B cell (primary cell): ENCODE measurements around the gene XPO6. TPM values are rescaled to one million over a fixed set of nuclear protein-coding genes. Genes with fewer than 3 reads are reported as not detected.
"Not testable (repeated sequence)": the region's sequence is repeated elsewhere in the genome, so short reads cannot be mapped to it uniquely, and the experiment has no call there.

ENCODE experiments used
- ATAC-seq: fragments of 200-7000 bp; cut with Tn5 transposase; one replicate; pipeline ENCODE4 v1.10.0; 2021; ENCODE audit warnings: low read depth, mild to moderate bottlenecking, moderate number of reproducible peaks, moderate library complexity
- CTCF ChIA-PET: fragments of 350-600 bp; sonication (Branson Sonifier 250); formaldehyde crosslinking; loops from one replicate; lab custom pipeline; 2021; ENCODE audit warnings: antibody characterized with exemption, inconsistent platforms; lab: Charles Lee
- POLR2A ChIA-PET: fragments of 350-600 bp; sonication (Branson Sonifier 250); formaldehyde crosslinking; loops from one replicate; lab custom pipeline; 2021; ENCODE audit warnings: antibody characterized with exemption; lab: Charles Lee
- DNase-seq: peaks from one replicate; pipeline ENCODE4 v3.0.0; 2013
- H2AFZ ChIP-seq: 2 replicates; pipeline ENCODE4 v1.6.1; 2012; ENCODE audit warnings: mild to moderate bottlenecking, low read depth, low read length; ENCODE audit not compliant: insufficient read depth, poor library complexity, severe bottlenecking
- H3K27ac ChIP-seq, 2 donors: 1 replicate in 1 of 2; 2 replicates in 1 of 2; pipeline ENCODE4 v1.5.1; 2012 to 2013; ENCODE audit warnings: low read length in 2 of 2, mild to moderate bottlenecking in 2 of 2, moderate library complexity in 1 of 2
- H3K27me3 ChIP-seq, 4 experiments: fragments of 200-600 bp in 1 of 4; sonication (generic) in 1 of 4; replicated peaks in 1 of 4; 1 replicate in 2 of 4; 2 replicates in 2 of 4; pipeline versions ENCODE4 v1.6.1 to v1.7.0; 2013 to 2016; ENCODE audit warnings: low read length in 3 of 4, mild to moderate bottlenecking in 2 of 4, mixed read lengths in 1 of 4, moderate library complexity in 1 of 4; ENCODE audit not compliant: insufficient read depth in 4 of 4, control insufficient read depth in 3 of 4; ENCODE audit errors: control extremely low read depth in 1 of 4
- H3K36me3 ChIP-seq, 2 experiments: replicated peaks in 1 of 2; 1 replicate in 1 of 2; 2 replicates in 1 of 2; pipeline versions ENCODE4 v1.6.1 to v1.7.1; 2013; ENCODE audit warnings: low read length in 1 of 2; ENCODE audit not compliant: insufficient read depth in 2 of 2, control insufficient read depth in 1 of 2; ENCODE audit errors: control extremely low read depth in 1 of 2, extremely low read depth in 1 of 2
- H3K4me1 ChIP-seq, 2 donors: fragments of 200-600 bp in 1 of 2; sonication (generic) in 1 of 2; 1 replicate in 1 of 2; 2 replicates in 1 of 2; pipeline versions ENCODE4 v1.5.1 to v1.6.1; 2013 to 2017; ENCODE audit warnings: low read length in 2 of 2; ENCODE audit not compliant: control insufficient read depth in 2 of 2, insufficient read depth in 2 of 2
- H3K4me2 ChIP-seq: replicated peaks from 2 replicates; pipeline ENCODE3; 2012; ENCODE audit warnings: mild to moderate bottlenecking, low read depth, low read length; ENCODE audit not compliant: poor library complexity, severe bottlenecking
- H3K4me3 ChIP-seq, 5 experiments: fragments of 200-600 bp in 1 of 5; sonication (generic) in 1 of 5; 1 replicate in 3 of 5; 2 replicates in 2 of 5; pipeline versions ENCODE4 v1.5.1 to v1.7.0; 2011 to 2016; ENCODE audit warnings: low read length in 4 of 5, mild to moderate bottlenecking in 4 of 5, low read depth in 2 of 5, control low read depth in 1 of 5, moderate library complexity in 1 of 5; ENCODE audit not compliant: insufficient read depth in 1 of 5; ENCODE audit errors: control extremely low read depth in 1 of 5, extremely low read depth in 1 of 5
- H3K79me2 ChIP-seq: fragments of 200-600 bp; sonication (generic); one replicate; pipeline ENCODE4 v1.6.0; 2016; ENCODE audit warnings: low read length; ENCODE audit not compliant: control insufficient read depth, insufficient read depth
- H3K9ac ChIP-seq: fragments of 200-600 bp; sonication (generic); 2 replicates; pipeline ENCODE4 v1.6.1; 2017; ENCODE audit warnings: mild to moderate bottlenecking, low read length, moderate library complexity
- H3K9me3 ChIP-seq, 3 donors: one replicate each; pipeline versions ENCODE4 v1.6.1 to v1.7.1; 2013; ENCODE audit warnings: low read length in 2 of 3; ENCODE audit not compliant: control insufficient read depth in 2 of 3, insufficient read depth in 1 of 3; ENCODE audit errors: control extremely low read depth in 1 of 3
- H4K20me1 ChIP-seq: 2 replicates; pipeline ENCODE4 v1.6.0; 2012; ENCODE audit warnings: mild to moderate bottlenecking, low read length; ENCODE audit not compliant: insufficient read depth, control insufficient read depth, poor library complexity, severe bottlenecking
- H3K27ac Mint-ChIP-seq: one replicate; pipeline ENCODE4 v1.8.0; 2021; ENCODE audit warnings: mixed read lengths
- H3K27me3 Mint-ChIP-seq: one replicate; pipeline ENCODE4 v1.8.0; 2021; ENCODE audit warnings: mixed read lengths
- H3K4me1 Mint-ChIP-seq: one replicate; pipeline ENCODE4 v1.8.0; 2021; ENCODE audit warnings: mixed read lengths
- H3K4me3 Mint-ChIP-seq: one replicate; pipeline ENCODE4 v1.8.0; 2021; ENCODE audit warnings: mixed read lengths
- H3K9me3 Mint-ChIP-seq: one replicate; pipeline ENCODE4 v1.8.0; 2022; ENCODE audit warnings: mixed read lengths; ENCODE audit not compliant: insufficient read depth
- CTCF ChIP-seq: fragments of 200-600 bp; IDR thresholded peaks from one replicate; pipeline ENCODE4 v1.8.0; 2022; ENCODE audit warnings: antibody characterized with exemption, mild to moderate bottlenecking
- EZH2 ChIP-seq: IDR thresholded peaks from 2 replicates; pipeline ENCODE4 v1.6.1; 2012; ENCODE audit warnings: borderline replicate concordance, low read depth, mild to moderate bottlenecking, moderate library complexity, low read length; ENCODE audit not compliant: insufficient read depth, poor library complexity, severe bottlenecking
- WGBS: methylation state at CpG from one replicate; pipeline ENCODE4 v1.1.5; 2013; ENCODE audit warnings: missing lambda C conversion rate; ENCODE audit not compliant: insufficient coverage; 5-methylcytosine and 5-hydroxymethylcytosine counted together
- intact Hi-C: fragments of 100-400 bp; cut with micrococcal nuclease; formaldehyde crosslinking; loops from one replicate; pipeline ENCODE4 v1.10.0; 2022
- polyA plus RNA-seq: library from polyadenylated mRNA; depleted of rRNA; stranded (reverse); fragments of >200 nt; gene quantifications from 2 replicates; pipeline ENCODE4 v1.2.3, GENCODE V29; 2012
- total RNA-seq, 2 donors: library from RNA; stranded (reverse); fragments of 120-200 nt in 1 of 2; gene quantifications; 1 replicate in 1 of 2; 2 replicates in 1 of 2; pipeline versions ENCODE4 v1.2.3 to v1.2.4, GENCODE V29; 2013 to 2022

XPO6 gene
- total and polyA plus RNA-seq, 2 donors (not counting 1 experiment from before 2014, with no cell fraction given) = 259 to 303 TPM

GRCh38 chr16:28118637-28119036 is 93.1 kb downstream of the XPO6 start:
- Mint-ChIP-seq H3K4me1 (no peaks in the 10 kb centered on the region), H3K9me3 (no peaks in the 10 kb centered on the region), H3K27ac (no peak overlapping the region), H3K4me3 (no peak overlapping the region), H3K27me3 (no peaks in the 10 kb centered on the region)
- Histone ChIP-seq H4K20me1 (no peaks in the 10 kb centered on the region), H3K27me3 (no peaks in the 10 kb centered on the region), H3K4me1 (no peaks in the 10 kb centered on the region), H3K4me2 (no peak overlapping the region), H3K79me2 (peaks cover 7% of the 10 kb centered on the region), H3K4me3 (no peak overlapping the region), H2AFZ (no peak overlapping the region), H3K9ac (no peak overlapping the region), H3K36me3 (peaks cover 13 to 82% of the 10 kb centered on the region in 2 experiments), H3K9me3 (no peaks in the 10 kb centered on the region), H3K27ac (no peak overlapping the region)
- ATAC-seq (no peak), DNase-seq (no peak)
- WGBS = no CpG with 5 or more reads among the region's 2 CpGs
- CTCF ChIA-PET = no interaction called here
- intact Hi-C loops = no loop called here
- no peak for TF ChIP-seq EZH2
- TF ChIP-seq CTCF = no peak
- POLR2A ChIA-PET = no interaction called here

- Mint-ChIP-seq H3K27ac (no peak overlapping the region), H3K4me3 (no peak overlapping the region), H3K4me1 (no peaks in the 10 kb centered on the region), H3K9me3 (no peaks in the 10 kb centered on the region), H3K27me3 (no peaks in the 10 kb centered on the region)
- Histone ChIP-seq H3K4me2 (no peak overlapping the region), H3K9ac (no peak overlapping the region), H3K36me3 (peaks cover 16 to 82% of the 10 kb centered on the region in 2 experiments), H3K27me3 (no peaks in the 10 kb centered on the region), H3K9me3 (no peaks in the 10 kb centered on the region), H4K20me1 (no peaks in the 10 kb centered on the region), H3K79me2 (peaks cover 16% of the 10 kb centered on the region), H3K4me3 (no peak overlapping the region), H3K27ac (no peak overlapping the region), H3K4me1 (no peaks in the 10 kb centered on the region), H2AFZ (no peak overlapping the region)
- 98% methylated on average over 5 of the region's 6 CpGs for WGBS
- TF ChIP-seq EZH2 (no peak), CTCF (no peak)
- CTCF ChIA-PET = no interaction called here
- ATAC-seq (no peak), DNase-seq (no peak)
- POLR2A ChIA-PET = no interaction called here
- intact Hi-C loops = no loop called here
Measured at GRCh38 chr16:28117168-28117565, 94.6 kb downstream of the XPO6 start.

DNA sequence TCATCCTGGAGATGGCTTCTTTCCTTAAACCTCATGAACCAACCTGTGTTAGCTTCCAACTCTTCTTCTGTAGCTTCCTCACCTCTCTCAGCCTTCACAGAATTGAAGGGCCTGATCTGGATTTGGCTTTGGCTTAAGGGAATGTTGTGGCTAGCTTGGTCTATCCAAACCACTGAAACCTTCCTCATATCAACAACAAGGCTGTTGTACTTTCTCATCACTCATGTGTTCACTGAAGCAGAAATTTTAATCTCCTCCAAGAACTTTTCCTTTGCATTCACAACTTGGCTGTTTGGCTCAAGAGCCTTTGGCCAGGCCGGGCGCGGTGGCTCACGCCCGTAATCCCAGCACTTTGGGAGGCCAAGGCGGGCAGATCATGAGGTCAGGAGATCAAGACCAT is 95.9 kb downstream of the XPO6 start:
- CTCF ChIA-PET, H3K4me1 ChIP-seq, H3K4me3 ChIP-seq, H3K9me3 Mint-ChIP-seq, H3K9me3 ChIP-seq, H3K27me3 ChIP-seq, H4K20me1 ChIP-seq, ATAC-seq, POLR2A ChIA-PET, H3K27ac ChIP-seq, H3K27me3 Mint-ChIP-seq, H3K4me2 ChIP-seq, H3K4me3 Mint-ChIP-seq, H3K9ac ChIP-seq, intact Hi-C loops, DNase-seq, H3K4me1 Mint-ChIP-seq, H2AFZ ChIP-seq: not testable (repeated sequence)
- peak overlapping the region; percentile 17 for H3K27ac Mint-ChIP-seq
- Histone ChIP-seq H3K79me2 (peaks cover 24% of the 10 kb centered on the region), H3K36me3 (peaks cover 14 to 80% of the 10 kb centered on the region in 2 experiments)
- 93% methylated on average over 6 of the region's 6 CpGs for WGBS
